T-cell (primary cell): ENCODE results near the gene PSMB2. TPM values are rescaled to one million over a fixed set of nuclear protein-coding genes. Genes with fewer than 3 reads are reported as not detected.
A peak's percentile ranks its signal among the peaks of the same experiment; 100 is the strongest.

Source experiments
- ATAC-seq, 4 experiments: fragments of 200-7000 bp in 3 of 4; fragments of 150-1000 bp in 1 of 4; cut with Tn5 transposase; replicated peaks in 1 of 4; 1 replicate in 3 of 4; 2 replicates in 1 of 4; pipeline ENCODE4 v1.10.0; 2021; ENCODE audit warnings: moderate library complexity in 3 of 4, mild to moderate bottlenecking in 2 of 4, moderate number of reproducible peaks in 1 of 4
- CTCF ChIA-PET, 2 donors: fragments of 300-600 bp; sonication (Branson Sonifier 250); formaldehyde crosslinking; loops; one replicate each; lab custom pipeline; 2022; ENCODE audit warnings: antibody characterized with exemption in 2 of 2; lab: Charles Lee
- POLR2A ChIA-PET, 2 donors: fragments of 300-600 bp; sonication (Branson Sonifier 250); formaldehyde crosslinking; loops; one replicate each; lab custom pipeline; 2022; ENCODE audit warnings: antibody characterized with exemption in 2 of 2; lab: Charles Lee
- DNase-seq, 35 experiments: peaks; one replicate each; pipeline versions ENCODE4 v3.0.0 to v3.0.0-alpha.2; 2013 to 2023
- H3K27ac ChIP-seq: one replicate; pipeline ENCODE4 v1.5.1; 2013; ENCODE audit warnings: low read length
- H3K27me3 ChIP-seq, 2 experiments: replicated peaks in 1 of 2; 1 replicate in 1 of 2; 2 replicates in 1 of 2; pipeline versions ENCODE4 v1.6.1 to v1.7.0; 2013; ENCODE audit warnings: low read length in 1 of 2, mixed read lengths in 1 of 2; ENCODE audit not compliant: control insufficient read depth in 2 of 2, insufficient read depth in 2 of 2; ENCODE audit errors: extremely low read depth in 1 of 2
- H3K36me3 ChIP-seq, 2 donors: 1 replicate in 1 of 2; 2 replicates in 1 of 2; pipeline versions ENCODE4 v1.6.1 to v1.7.0; 2013; ENCODE audit warnings: low read length in 1 of 2; ENCODE audit not compliant: control insufficient read depth in 2 of 2, insufficient read depth in 1 of 2; ENCODE audit errors: extremely low read depth in 1 of 2
- H3K4me1 ChIP-seq, 2 experiments: 1 replicate in 1 of 2; 2 replicates in 1 of 2; pipeline versions ENCODE4 v1.6.1 to v1.7.0; 2013; ENCODE audit warnings: low read length in 2 of 2, mixed read lengths in 1 of 2; ENCODE audit not compliant: insufficient read depth in 2 of 2, control insufficient read depth in 1 of 2; ENCODE audit errors: extremely low read depth in 1 of 2
- H3K4me3 ChIP-seq, 2 donors: 1 replicate in 1 of 2; 2 replicates in 1 of 2; pipeline versions ENCODE4 v1.5.1 to v1.7.0; 2013; ENCODE audit warnings: mild to moderate bottlenecking in 2 of 2, low read length in 1 of 2, moderate library complexity in 1 of 2; ENCODE audit not compliant: control insufficient read depth in 1 of 2; ENCODE audit errors: extremely low read depth in 1 of 2
- H3K9me3 ChIP-seq: 2 replicates; pipeline ENCODE4 v1.7.0; 2013
- H3K27ac Mint-ChIP-seq, 2 donors: one replicate each; pipeline ENCODE4 v1.8.0; 2020 to 2021; ENCODE audit warnings: mild to moderate bottlenecking in 2 of 2, mixed read lengths in 2 of 2
- H3K27me3 Mint-ChIP-seq, 2 donors: one replicate each; pipeline ENCODE4 v1.8.0; 2021 to 2022; ENCODE audit warnings: mixed read lengths in 2 of 2
- H3K36me3 Mint-ChIP-seq: one replicate; pipeline ENCODE4 v1.8.0; 2021; ENCODE audit warnings: mixed read lengths
- H3K4me1 Mint-ChIP-seq, 3 donors: one replicate each; pipeline ENCODE4 v1.8.0; 2020 to 2022; ENCODE audit warnings: mixed read lengths in 3 of 3, mild to moderate bottlenecking in 1 of 3
- H3K4me3 Mint-ChIP-seq, 3 donors: one replicate each; pipeline ENCODE4 v1.8.0; 2020 to 2022; ENCODE audit warnings: mild to moderate bottlenecking in 3 of 3, mixed read lengths in 3 of 3, moderate library complexity in 3 of 3
- H3K9me3 Mint-ChIP-seq, 3 donors: one replicate each; pipeline ENCODE4 v1.8.0; 2020 to 2022; ENCODE audit warnings: mixed read lengths in 3 of 3
- WGBS: methylation state at CpG from one replicate; pipeline ENCODE4 v1.1.5; 2013; ENCODE audit warnings: missing lambda C conversion rate; ENCODE audit not compliant: insufficient coverage; 5-methylcytosine and 5-hydroxymethylcytosine counted together
- total RNA-seq, 35 experiments: library from RNA in 6 of 35; stranded (reverse) in 6 of 35; fragments of 120-200 nt in 1 of 35; gene quantifications; one replicate each; pipeline versions ENCODE4 v1.2.1 to v1.2.4 and lab custom pipeline; 2013 to 2026

PSMB2 gene
- total RNA-seq, 5 donors from 2014 or later (not counting 1 experiment from before 2014, with no cell fraction given), result 26.3 to 37.7 (median 27.1) TPM

- Mint-ChIP-seq H3K4me3 (peak overlapping the region in 2 of 3 donors; percentile 47 to 94), H3K27me3 (no peaks in the 10 kb centered on the region), H3K27ac (no peak overlapping the region), H3K36me3 (peaks cover 4% of the 10 kb centered on the region), H3K9me3 (no peaks in the 10 kb centered on the region), H3K4me1 (peaks cover 24 to 31% (median 28%) of the 10 kb centered on the region in 3 donors)
- no peak for ATAC-seq
- H3K9me3 ChIP-seq, result no peaks in the 10 kb centered on the region
- ChIA-PET CTCF (no interaction called here), POLR2A (no interaction called here)
- no peak overlapping the region for H3K27ac ChIP-seq
- DNase-seq, result no peak
- no peaks in the 10 kb centered on the region for H3K36me3 ChIP-seq
- H3K4me1 ChIP-seq, result peaks cover 9 to 40% of the 10 kb centered on the region in 2 experiments
- WGBS, result 94% methylated on average over 24 of the region's 30 CpGs
- peaks cover 0 to 6% of the 10 kb centered on the region in 2 experiments for H3K27me3 ChIP-seq
- H3K4me3 ChIP-seq, result no peak overlapping the region
These were observed 66.5 kb downstream of the PSMB2 start for GRCh38 chr1:35574655-35575415.

GRCh38 chr1:35574125-35574654 is 67.1 kb downstream of the PSMB2 start:
- Mint-ChIP-seq H3K36me3 (peaks cover 4% of the 10 kb centered on the region), H3K4me1 (peaks cover 25 to 31% (median 28%) of the 10 kb centered on the region in 3 donors), H3K27me3 (no peaks in the 10 kb centered on the region), H3K9me3 (no peaks in the 10 kb centered on the region), H3K27ac (no peak overlapping the region), H3K4me3 (peak overlapping the region in 1 of 3 donors; percentile 21)
- 96% methylated on average over 43 of the region's 48 CpGs for WGBS
- no peak for ATAC-seq
- Histone ChIP-seq H3K27me3 (peaks cover 0 to 6% of the 10 kb centered on the region in 2 experiments), H3K9me3 (no peaks in the 10 kb centered on the region), H3K27ac (no peak overlapping the region), H3K4me1 (peaks cover 9 to 40% of the 10 kb centered on the region in 2 experiments), H3K4me3 (no peak overlapping the region), H3K36me3 (no peaks in the 10 kb centered on the region)
- ChIA-PET CTCF (no interaction called here), POLR2A (no interaction called here)
- no peak for DNase-seq

GRCh38 chr1:35573198-35574124 is 67.9 kb downstream of the PSMB2 start, which contains the start of gene TFAP2E:
Gene TFAP2E, plus strand, starts transcription at chr1:35573314. Its CDS starts 264 bp downstream, at chr1:35573578.
- peaks cover 31 to 34% (median 32%) of the 10 kb centered on the region in 3 donors for H3K4me1 Mint-ChIP-seq
- Histone ChIP-seq H3K4me1 (peaks cover 9 to 40% of the 10 kb centered on the region in 2 experiments), H3K27me3 (peaks cover 0 to 6% of the 10 kb centered on the region in 2 experiments), H3K9me3 (no peaks in the 10 kb centered on the region), H3K36me3 (no peaks in the 10 kb centered on the region), H3K27ac (no peak within 1 kb of the TSS), H3K4me3 (peak within 1 kb of the TSS in 1 of 2 donors; percentile 45)
- CTCF ChIA-PET, result interaction anchor here in 1 of 2 donors (0.7 to 1.0 kb wide), 3 partner anchors 9 to 164 kb away, joined by 3 read pairs; no protein-coding TSS in a partner anchor
- 54% methylated on average over 95 of the region's 95 CpGs for WGBS
- H3K36me3 Mint-ChIP-seq, result peaks cover 4% of the 10 kb centered on the region
- H3K27ac Mint-ChIP-seq, result no peak within 1 kb of the TSS
- DNase-seq, result no peak
- H3K4me3 Mint-ChIP-seq, result peak within 1 kb of the TSS; percentile 7 to 21 (median 7)
- ATAC-seq, result no peak
- POLR2A ChIA-PET, result no interaction called here
- H3K27me3 Mint-ChIP-seq, result no peaks in the 10 kb centered on the region
- no peaks in the 10 kb centered on the region for H3K9me3 Mint-ChIP-seq

GRCh38 chr1:35572296-35572695 is 69.0 kb downstream of the PSMB2 start:
- Mint-ChIP-seq H3K27ac (no peak overlapping the region), H3K4me1 (peaks cover 19 to 28% (median 22%) of the 10 kb centered on the region in 3 donors)

GRCh38 chr1:35571263-35571662 is 70.1 kb downstream of the PSMB2 start:
- H3K27me3 Mint-ChIP-seq, result no peaks in the 10 kb centered on the region
- no peak overlapping the region for H3K27ac ChIP-seq
- H3K4me3 ChIP-seq, result no peak overlapping the region
- peaks cover 4% of the 10 kb centered on the region for H3K36me3 Mint-ChIP-seq
- no peaks in the 10 kb centered on the region for H3K36me3 ChIP-seq
- H3K4me1 ChIP-seq, result peaks cover 0 to 19% of the 10 kb centered on the region in 2 experiments
- DNase-seq (peak in 1 of 35 experiments; percentile 3), ATAC-seq (no peak)
- H3K9me3 ChIP-seq, result no peaks in the 10 kb centered on the region
- H3K4me1 Mint-ChIP-seq, result peaks cover 15 to 24% (median 18%) of the 10 kb centered on the region in 3 donors
- H3K4me3 Mint-ChIP-seq, result no peak overlapping the region
- CTCF ChIA-PET, result interaction anchor here (0.7 to 2.1 kb wide), 4 partner anchors 19 to 119 kb away, joined by 3 to 4 read pairs (median 3); no protein-coding TSS in a partner anchor
- WGBS, result 98% methylated on average over 4 of the region's 8 CpGs
- no peaks in the 10 kb centered on the region for H3K9me3 Mint-ChIP-seq
- POLR2A ChIA-PET, result interaction anchor here (0.6 kb wide), 3 partner anchors 8 to 344 kb away, joined by 5 to 11 read pairs (median 5); no protein-coding TSS in a partner anchor
- H3K27me3 ChIP-seq, result peaks cover 0 to 6% of the 10 kb centered on the region in 2 experiments
- H3K27ac Mint-ChIP-seq, result no peak overlapping the region

More at GRCh38 chr1:35572296-35572695, 69.0 kb downstream of the PSMB2 start:
- Histone ChIP-seq H3K27me3 (peaks cover 0 to 6% of the 10 kb centered on the region in 2 experiments), H3K36me3 (no peaks in the 10 kb centered on the region), H3K27ac (no peak overlapping the region), H3K4me1 (peaks cover 2 to 28% of the 10 kb centered on the region in 2 experiments), H3K4me3 (no peak overlapping the region), H3K9me3 (no peaks in the 10 kb centered on the region)
- POLR2A ChIA-PET, result no interaction called here
- 85% methylated on average over 2 of the region's 2 CpGs for WGBS
- CTCF ChIA-PET, result interaction anchor here in 1 of 2 donors (0.6 to 2.1 kb wide), 3 partner anchors 24 to 122 kb away, joined by 3 to 4 read pairs (median 3); no protein-coding TSS in a partner anchor
- no peaks in the 10 kb centered on the region for H3K9me3 Mint-ChIP-seq
- DNase-seq, result no peak
- H3K4me3 Mint-ChIP-seq, result no peak overlapping the region
- no peak for ATAC-seq
- no peaks in the 10 kb centered on the region for H3K27me3 Mint-ChIP-seq
- peaks cover 4% of the 10 kb centered on the region for H3K36me3 Mint-ChIP-seq
